Stomach (tissue), 9 donors: ENCODE results near the gene SECTM1. TPM values are rescaled to one million over a fixed set of nuclear protein-coding genes. Genes with fewer than 3 reads are reported as not detected.

Source experiments
- DNase-seq, 2 donors: peaks; one replicate each; pipeline versions ENCODE4 v3.0.0 to v3.0.0-alpha.2; 2013 to 2019
- H3K27ac ChIP-seq, 5 donors: fragments of 200-600 bp in 4 of 5; sonication (generic) in 4 of 5; one replicate each; pipeline ENCODE4 v1.5.1; 2013 to 2019; ENCODE audit warnings: mild to moderate bottlenecking in 1 of 5, moderate library complexity in 1 of 5
- H3K27me3 ChIP-seq, 3 donors: fragments of 200-600 bp; sonication (generic); one replicate each; pipeline ENCODE4 v1.5.1; 2017 to 2019; ENCODE audit warnings: mixed run types in 1 of 3
- H3K36me3 ChIP-seq, 4 donors: fragments of 200-600 bp; sonication (generic); 1 replicate in 3 of 4; 2 replicates in 1 of 4; pipeline ENCODE4 v1.5.1; 2016 to 2019
- H3K4me1 ChIP-seq, 4 donors: fragments of 200-600 bp; sonication (generic); one replicate each; pipeline ENCODE4 v1.5.1; 2016 to 2019
- H3K4me3 ChIP-seq, 4 donors: fragments of 200-600 bp; sonication (generic) in 3 of 4; one replicate each; pipeline ENCODE4 v1.5.1; 2016 to 2019; ENCODE audit warnings: mild to moderate bottlenecking in 1 of 4
- H3K9me3 ChIP-seq, 4 donors: fragments of 200-600 bp; sonication (generic); one replicate each; pipeline ENCODE4 v1.5.1; 2016 to 2019
- CTCF ChIP-seq, 7 experiments: fragments of 450-650 bp in 4 of 7; fragments of 200-600 bp in 3 of 7; sonication (generic) in 3 of 7; IDR thresholded peaks; one replicate each; pipeline ENCODE4 v1.5.1; 2016 to 2019; ENCODE audit warnings: antibody characterized with exemption in 7 of 7, control low read depth in 2 of 7, mild to moderate bottlenecking in 1 of 7
- EP300 ChIP-seq: sonication (generic); formaldehyde crosslinking; IDR thresholded peaks from one replicate; pipeline ENCODE4 v1.6.1; 2017; ENCODE audit warnings: antibody characterized with exemption
- POLR2A ChIP-seq, 4 donors: fragments of 450-650 bp; IDR thresholded peaks; one replicate each; pipeline ENCODE4 v1.6.1; 2016; ENCODE audit warnings: antibody characterized with exemption in 4 of 4, control low read depth in 2 of 4, mild to moderate bottlenecking in 1 of 4, moderate library complexity in 1 of 4
- POLR2AphosphoS5 ChIP-seq, 3 donors: sonication (generic); formaldehyde crosslinking; IDR thresholded peaks; one replicate each; pipeline ENCODE4 v1.6.1; 2016; ENCODE audit warnings: antibody characterized with exemption in 3 of 3
- WGBS, 5 donors: extraction: QIAGEN DNeasy Blood & Tissue Kit in 3 of 5; methylation state at CpG; one replicate each; pipeline versions ENCODE4 v1.1.5 to v1.1.7; 2013 to 2018; 5-methylcytosine and 5-hydroxymethylcytosine counted together
- intact Hi-C: fragments of 100-400 bp; cut with DNase I; formaldehyde crosslinking; loops from one replicate; pipeline ENCODE4 v1.15.1; 2023; ENCODE audit warnings: low total_unique reads
- polyA plus RNA-seq, 3 donors: library from polyadenylated mRNA; stranded (reverse); fragments of 200-250 nt; gene quantifications; one replicate each; pipeline ENCODE4 v1.2.3, GENCODE V29; 2013
- total RNA-seq, 5 donors: library from RNA; depleted of rRNA; stranded (reverse); fragments of >200 nt; gene quantifications; one replicate each; pipeline versions ENCODE4 v1.1.0 to v1.2.3, GENCODE V29; 2014 to 2016
- donor health status: healthy with polysubstance abuse.
- donor health status: Bipolar disorder and iron deficiency.
- donor health status: healthy.

The SECTM1 gene
- total and polyA plus RNA-seq, 8 donors: 1.8 to 48.8 (median 9.8) TPM

DNA sequence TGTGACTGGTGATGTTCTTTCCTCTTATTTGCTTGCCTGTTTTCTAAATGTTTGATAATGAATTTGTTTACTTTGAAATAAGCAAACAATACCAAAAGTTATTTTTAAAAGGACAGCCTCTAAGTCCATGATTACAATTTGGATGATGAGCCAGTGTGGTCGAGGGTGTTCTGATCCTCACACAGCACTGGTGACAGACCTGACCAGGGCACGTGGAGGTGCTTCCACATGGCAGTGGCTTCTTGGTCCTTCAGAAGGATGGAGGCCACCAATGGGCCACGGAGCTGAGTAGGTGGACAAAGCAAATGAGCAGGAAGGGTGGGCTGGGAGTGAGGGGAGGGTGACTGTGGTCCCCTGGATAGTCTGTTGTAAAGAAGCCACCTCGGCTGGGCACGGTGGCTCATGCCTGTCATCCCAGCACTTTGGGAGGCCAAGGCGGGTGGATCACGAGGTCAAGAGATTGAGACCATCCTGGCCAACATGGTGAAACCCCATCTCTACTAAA is 21.3 kb upstream of the SECTM1 start:
- no peak for DNase-seq
- Histone ChIP-seq H3K9me3 (no peaks in the 10 kb centered on the region), H3K4me3 (no peak overlapping the region), H3K4me1 (peaks cover 6 to 36% (median 22%) of the 10 kb centered on the region in 4 donors), H3K36me3 (no peaks in the 10 kb centered on the region), H3K27ac (no peak overlapping the region), H3K27me3 (peaks cover 0 to 51% (median 3%) of the 10 kb centered on the region in 3 donors)
- TF ChIP-seq EP300 (no peak), POLR2A (IDR thresholded peaks at IDR 0.05) (no peak), POLR2AphosphoS5 (IDR thresholded peaks at IDR 0.05) (no peak), CTCF (IDR thresholded peaks at IDR 0.05) (no peak)
- intact Hi-C loops: loop anchor here (5.0 kb wide), 1 partner anchor 57 kb away; no protein-coding TSS in a partner anchor
- WGBS, 5 donors: 78 to 89% (median 89%) methylated on average over 7 of the region's 7 CpGs

DNA sequence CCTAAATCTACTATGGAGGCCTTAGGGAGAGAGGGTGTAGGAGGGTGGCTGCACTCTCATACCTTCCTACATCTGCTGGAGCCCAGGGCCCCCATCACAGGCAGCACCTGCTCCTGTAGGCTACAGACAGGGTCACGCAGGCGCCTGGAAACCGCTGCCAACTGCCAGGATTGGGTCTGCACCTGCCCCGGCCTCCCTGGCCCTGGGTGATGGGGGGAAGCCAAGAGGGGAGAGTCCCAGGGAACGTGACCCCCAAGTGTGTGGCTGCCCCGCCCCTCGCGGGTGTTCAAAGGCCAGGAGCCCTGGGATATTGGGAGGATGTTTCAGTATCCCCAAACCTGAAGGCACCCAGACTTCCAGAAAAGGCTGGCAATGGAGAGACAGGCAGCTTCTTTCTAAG is 19.9 kb upstream of the SECTM1 start:
- no peak for DNase-seq
- peaks cover 6 to 30% (median 22%) of the 10 kb centered on the region in 4 donors for H3K4me1 ChIP-seq
- WGBS, 5 donors: 83 to 87% (median 86%) methylated on average over 8 of the region's 8 CpGs
- TF ChIP-seq POLR2AphosphoS5 (IDR thresholded peaks at IDR 0.05) (no peak), CTCF (IDR thresholded peaks at IDR 0.05) (no peak), EP300 (no peak), POLR2A (IDR thresholded peaks at IDR 0.05) (no peak)
- no peak overlapping the region for H3K4me3 ChIP-seq
- no peak overlapping the region for H3K27ac ChIP-seq
- H3K9me3 ChIP-seq: no peaks in the 10 kb centered on the region
- H3K36me3 ChIP-seq: no peaks in the 10 kb centered on the region
- intact Hi-C loops: loop anchor here (5.0 kb wide), 1 partner anchor 59 kb away; no protein-coding TSS in a partner anchor
- peaks cover 0 to 46% (median 0%) of the 10 kb centered on the region in 3 donors for H3K27me3 ChIP-seq

DNA sequence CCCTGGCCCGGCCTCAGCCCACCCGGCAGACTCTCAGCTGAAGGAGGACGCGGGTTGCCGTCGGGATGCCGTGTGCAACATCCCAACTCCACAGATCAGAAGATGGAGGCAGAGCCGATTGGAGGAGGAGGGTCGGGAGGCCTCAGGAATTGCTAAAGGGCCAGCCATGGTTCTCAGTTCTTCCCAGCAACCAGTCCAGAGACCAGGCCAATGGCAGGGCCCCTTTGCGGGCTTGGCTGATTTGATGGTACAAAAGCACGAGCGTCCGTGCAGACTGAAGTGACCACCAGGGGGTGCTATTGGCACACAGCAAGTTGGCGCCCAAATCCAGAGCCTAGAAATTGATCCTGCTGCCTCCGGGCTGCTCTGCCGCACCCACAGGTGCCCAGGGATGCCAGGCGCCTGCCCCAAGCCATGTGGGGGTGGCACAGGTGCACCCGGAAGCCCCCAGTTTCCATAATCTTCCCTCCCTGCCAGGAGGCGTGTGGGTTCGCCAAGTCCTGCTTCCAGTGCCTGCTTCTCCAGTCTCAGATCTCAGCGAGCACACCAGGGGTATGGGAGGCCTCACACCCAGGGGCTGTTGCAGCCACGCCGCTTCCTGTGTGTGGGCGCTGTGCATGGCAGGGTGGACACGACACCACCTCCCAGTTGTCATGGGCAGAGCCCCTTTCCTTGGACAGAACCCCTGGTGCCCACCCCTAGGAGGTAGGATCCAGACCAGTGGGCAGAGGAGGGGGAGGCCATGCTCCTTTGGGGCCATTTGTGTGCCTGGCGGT is 18.3 kb upstream of the SECTM1 start:
- H3K4me1 ChIP-seq: peaks cover 6 to 28% (median 22%) of the 10 kb centered on the region in 4 donors
- intact Hi-C loops: loop anchor here (5.0 kb wide), 1 partner anchor 60 kb away; no protein-coding TSS in a partner anchor
- peaks cover 0 to 41% (median 0%) of the 10 kb centered on the region in 3 donors for H3K27me3 ChIP-seq
- H3K4me3 ChIP-seq: no peak overlapping the region
- no peak for TF ChIP-seq POLR2A (IDR thresholded peaks at IDR 0.05)
- peak in 1 of 3 donors; percentile 67 for TF ChIP-seq POLR2AphosphoS5 (IDR thresholded peaks at IDR 0.05)
- no peak for TF ChIP-seq EP300
- peak in 5 of 7 experiments; percentile 84 to 99 (median 92) for TF ChIP-seq CTCF (IDR thresholded peaks at IDR 0.05)
- DNase-seq: peak; percentile 91 to 95
- no peaks in the 10 kb centered on the region for H3K9me3 ChIP-seq
- H3K27ac ChIP-seq: no peak overlapping the region
- WGBS, 5 donors: 32 to 42% (median 35%) methylated on average over 20 to 26 of the region's 26 CpGs
- no peaks in the 10 kb centered on the region for H3K36me3 ChIP-seq

DNA sequence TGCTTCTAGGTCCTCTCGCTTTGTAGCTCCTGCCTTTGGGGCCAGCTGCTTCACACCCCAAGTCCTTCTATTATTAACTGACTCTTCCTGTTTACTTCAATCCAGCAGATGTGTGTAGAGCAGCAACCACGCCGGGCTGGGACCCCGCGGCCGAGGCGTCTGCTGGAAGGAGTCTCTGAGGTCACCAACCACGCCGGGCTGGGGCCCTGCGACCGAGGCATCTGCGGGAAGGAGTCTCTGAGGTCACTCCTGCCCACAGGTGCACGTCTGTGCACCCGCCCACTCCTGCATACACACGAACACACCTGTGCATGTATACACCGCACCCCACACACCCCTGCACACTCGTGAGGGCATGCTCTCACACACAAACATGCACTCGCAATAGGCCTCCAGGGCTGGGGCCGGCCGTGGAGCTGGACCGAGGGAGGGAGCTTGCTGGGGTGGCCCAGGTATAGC is 17.7 kb upstream of the SECTM1 start:
- Histone ChIP-seq H3K27ac (no peak overlapping the region), H3K27me3 (peaks cover 0 to 38% (median 0%) of the 10 kb centered on the region in 3 donors), H3K4me3 (no peak overlapping the region), H3K9me3 (no peaks in the 10 kb centered on the region), H3K36me3 (no peaks in the 10 kb centered on the region), H3K4me1 (peaks cover 6 to 23% (median 16%) of the 10 kb centered on the region in 4 donors)
- intact Hi-C loops: loop anchor here (5.0 kb wide), 1 partner anchor 61 kb away; no protein-coding TSS in a partner anchor
- no peak for TF ChIP-seq EP300
- no peak for TF ChIP-seq POLR2A (IDR thresholded peaks at IDR 0.05)
- no peak for TF ChIP-seq CTCF (IDR thresholded peaks at IDR 0.05)
- no peak for TF ChIP-seq POLR2AphosphoS5 (IDR thresholded peaks at IDR 0.05)
- WGBS, 5 donors: 48 to 59% (median 51%) methylated on average over 14 to 21 of the region's 21 CpGs
- peak in 1 of 2 donors; percentile 38 for DNase-seq
